H9 (cell line): ENCODE measurements around the gene TBC1D20. TPM values are rescaled to one million over a fixed set of nuclear protein-coding genes. Genes with fewer than 3 reads are reported as not detected.

Experiments
- DNase-seq: peaks from one replicate; pipeline ENCODE4 v3.0.0-alpha.2; 2017
- H2AFZ ChIP-seq: one replicate; pipeline ENCODE4 v1.6.1; 2013; ENCODE audit warnings: mild to moderate bottlenecking, low read length, control low read depth, moderate library complexity
- H2AK5ac ChIP-seq: 2 replicates; pipeline ENCODE4 v1.6.1; 2013; ENCODE audit warnings: low read length, control low read depth, mixed read lengths; ENCODE audit not compliant: insufficient read length
- H2BK120ac ChIP-seq: one replicate; pipeline ENCODE4 v1.6.1; 2013; ENCODE audit warnings: low read depth, mild to moderate bottlenecking, low read length, control low read depth, inconsistent platforms; ENCODE audit not compliant: poor library complexity, severe bottlenecking
- H2BK12ac ChIP-seq: 2 replicates; pipeline ENCODE4 v1.6.1; 2013; ENCODE audit warnings: low read length, control low read depth, mixed read lengths, low read depth; ENCODE audit not compliant: insufficient read length
- H2BK15ac ChIP-seq: 2 replicates; pipeline ENCODE4 v1.6.1; 2013; ENCODE audit warnings: low read depth, low read length, control low read depth
- H2BK20ac ChIP-seq: one replicate; pipeline ENCODE4 v1.6.1; 2013; ENCODE audit warnings: low read depth, mild to moderate bottlenecking, low read length, control low read depth, inconsistent platforms; ENCODE audit not compliant: poor library complexity, severe bottlenecking
- H2BK5ac ChIP-seq: 2 replicates; pipeline ENCODE4 v1.6.1; 2013; ENCODE audit warnings: low read length, control low read depth, mixed read lengths; ENCODE audit not compliant: insufficient read length
- H3K14ac ChIP-seq: 2 replicates; pipeline ENCODE4 v1.6.1; 2013; ENCODE audit warnings: low read length, control low read depth; ENCODE audit not compliant: insufficient read depth
- H3K18ac ChIP-seq: 2 replicates; pipeline ENCODE4 v1.6.1; 2013; ENCODE audit warnings: low read depth, mild to moderate bottlenecking, mixed read lengths, low read length, control low read depth; ENCODE audit not compliant: insufficient read length
- H3K23ac ChIP-seq: 2 replicates; pipeline ENCODE4 v1.6.1; 2013; ENCODE audit warnings: low read length, control low read depth, mixed read lengths, low read depth; ENCODE audit not compliant: insufficient read length
- H3K23me2 ChIP-seq: 2 replicates; pipeline ENCODE4 v1.6.1; 2013; ENCODE audit warnings: low read depth, mild to moderate bottlenecking, mixed read lengths, low read length, control low read depth; ENCODE audit not compliant: insufficient read length, poor library complexity, severe bottlenecking
- H3K27ac ChIP-seq: 2 replicates; pipeline ENCODE4 v1.5.1; 2013; ENCODE audit warnings: low read length, control low read depth, mixed read lengths, low read depth; ENCODE audit not compliant: insufficient read length
- H3K27me3 ChIP-seq: 2 replicates; pipeline ENCODE4 v1.6.1; 2013; ENCODE audit warnings: low read length, control low read depth, inconsistent platforms; ENCODE audit not compliant: insufficient read depth
- H3K4ac ChIP-seq: 2 replicates; pipeline ENCODE4 v1.6.1; 2013; ENCODE audit warnings: low read depth, mild to moderate bottlenecking, control low read depth, inconsistent platforms, low read length, moderate library complexity
- H3K4me1 ChIP-seq: 2 replicates; pipeline ENCODE4 v1.6.1; 2013; ENCODE audit warnings: low read length, control low read depth, inconsistent platforms; ENCODE audit not compliant: insufficient read depth
- H3K4me2 ChIP-seq: 2 replicates; pipeline ENCODE4 v1.6.1; 2013; ENCODE audit warnings: low read length, control low read depth, mixed read lengths; ENCODE audit not compliant: insufficient read length, insufficient read depth
- H3K56ac ChIP-seq: 2 replicates; pipeline ENCODE4 v1.6.1; 2013; ENCODE audit warnings: low read depth, mild to moderate bottlenecking, mixed read lengths, low read length, control low read depth; ENCODE audit not compliant: insufficient read length
- H3K79me1 ChIP-seq: 2 replicates; pipeline ENCODE4 v1.6.1; 2013; ENCODE audit warnings: low read depth, mild to moderate bottlenecking, moderate library complexity, low read length, control low read depth, inconsistent platforms; ENCODE audit not compliant: insufficient read depth, poor library complexity, severe bottlenecking
- H3K79me2 ChIP-seq: 2 replicates; pipeline ENCODE4 v1.6.1; 2013; ENCODE audit warnings: low read length, control low read depth, inconsistent platforms; ENCODE audit not compliant: insufficient read depth
- H3K9ac ChIP-seq: 2 replicates; pipeline ENCODE4 v1.6.1; 2013; ENCODE audit warnings: low read length, control low read depth, mixed read lengths; ENCODE audit not compliant: insufficient read length; ENCODE audit errors: extremely low read depth
- H3K9me3 ChIP-seq: one replicate; pipeline ENCODE4 v1.6.1; 2013; ENCODE audit warnings: low read depth, low read length, inconsistent platforms; ENCODE audit not compliant: control insufficient read depth
- H3T11ph ChIP-seq: one replicate; pipeline ENCODE4 v1.6.1; 2013; ENCODE audit warnings: mild to moderate bottlenecking, low read length, control low read depth, inconsistent platforms
- H4K20me1 ChIP-seq: one replicate; pipeline ENCODE4 v1.6.1; 2013; ENCODE audit not compliant: control insufficient read depth, insufficient read length, insufficient read depth
- H4K5ac ChIP-seq: 2 replicates; pipeline ENCODE4 v1.6.1; 2013; ENCODE audit warnings: low read depth, mild to moderate bottlenecking, mixed read lengths, low read length, control low read depth; ENCODE audit not compliant: insufficient read length
- H4K8ac ChIP-seq: replicated peaks from 2 replicates; pipeline ENCODE4 v1.6.1; 2013; ENCODE audit warnings: low read length, control low read depth, mixed read lengths, low read depth; ENCODE audit not compliant: insufficient read length
- H4K91ac ChIP-seq: 2 replicates; pipeline ENCODE4 v1.6.1; 2013; ENCODE audit warnings: low read depth, mild to moderate bottlenecking, moderate library complexity, mixed read lengths, low read length, control low read depth; ENCODE audit not compliant: insufficient read length
- H3K27ac Mint-ChIP-seq, 3 experiments: 2 replicates in 2 of 3; 3 replicates in 1 of 3; pipeline ENCODE4 v1.8.0; 2020 to 2021; ENCODE audit warnings: mixed read lengths in 3 of 3, mild to moderate bottlenecking in 1 of 3, moderate library complexity in 1 of 3
- H3K27me3 Mint-ChIP-seq: 2 replicates; pipeline ENCODE4 v1.8.0; 2021; ENCODE audit warnings: low read depth, mild to moderate bottlenecking, moderate library complexity, mixed read lengths
- H3K36me3 Mint-ChIP-seq, 3 experiments: 2 replicates in 2 of 3; 3 replicates in 1 of 3; pipeline ENCODE4 v1.8.0; 2020 to 2021; ENCODE audit warnings: low read depth in 3 of 3, mixed read lengths in 3 of 3; ENCODE audit not compliant: insufficient read depth in 1 of 3
- H3K4me1 Mint-ChIP-seq, 2 experiments: 2 replicates each; pipeline ENCODE4 v1.8.0; 2020; ENCODE audit warnings: mixed read lengths in 2 of 2
- H3K4me3 Mint-ChIP-seq, 2 experiments: 2 replicates in 1 of 2; 3 replicates in 1 of 2; pipeline ENCODE4 v1.8.0; 2020 to 2021; ENCODE audit warnings: mild to moderate bottlenecking in 2 of 2, mixed read lengths in 2 of 2, moderate library complexity in 1 of 2
- H3K9me3 Mint-ChIP-seq, 2 experiments: 2 replicates in 1 of 2; 3 replicates in 1 of 2; pipeline ENCODE4 v1.8.0; 2020; ENCODE audit warnings: mild to moderate bottlenecking in 2 of 2, mixed read lengths in 2 of 2, moderate library complexity in 1 of 2
- CTCF ChIP-seq: fragments of 200-600 bp; sonication (generic); conservative IDR thresholded peaks from 3 replicates; pipeline ENCODE4 v1.8.0; 2021; ENCODE audit warnings: antibody characterized with exemption, mild to moderate bottlenecking
- WGBS: extraction: QIAGEN DNeasy Blood & Tissue Kit; methylation state at CpG from one replicate; pipeline ENCODE4 v1.1.7; 2013; ENCODE audit warnings: missing lambda C conversion rate, low lambda C conversion rate, mixed read lengths; ENCODE audit not compliant: insufficient read length; ENCODE audit errors: extremely low coverage; 5-methylcytosine and 5-hydroxymethylcytosine counted together
- total RNA-seq: library from RNA; stranded (reverse); gene quantifications from 2 replicates; pipeline ENCODE4 v1.2.1, GENCODE V29; 2021

Gene TBC1D20
- total RNA-seq, 1 experiment from 2014 or later: 17.9 TPM

GRCh38 chr20:475463-476357 lies 13.4 kb upstream of the TBC1D20 start:
- Histone ChIP-seq H3T11ph (no peak overlapping the region), H4K8ac (no peak overlapping the region), H2BK20ac (no peak overlapping the region), H2AK5ac (no peak overlapping the region), H2BK5ac (no peak overlapping the region), H3K4me1 (no peaks in the 10 kb centered on the region), H3K9me3 (peaks cover 20% of the 10 kb centered on the region), H3K56ac (no peak overlapping the region), H3K18ac (no peak overlapping the region), H3K27me3 (no peaks in the 10 kb centered on the region), H2BK12ac (no peak overlapping the region), H2BK15ac (no peak overlapping the region), H3K23me2 (no peaks in the 10 kb centered on the region), H3K4me2 (no peak overlapping the region), H4K5ac (no peak overlapping the region), H3K27ac (no peak overlapping the region), H3K79me1 (peaks cover 4% of the 10 kb centered on the region), H3K79me2 (no peaks in the 10 kb centered on the region), H3K4ac (no peak overlapping the region), H3K9ac (no peak overlapping the region), H2BK120ac (no peak overlapping the region), H3K23ac (no peak overlapping the region), H3K14ac (no peak overlapping the region), H2AFZ (no peak overlapping the region), H4K91ac (no peak overlapping the region), H4K20me1 (no peaks in the 10 kb centered on the region)
- no peak overlapping the region for H3K4me3 Mint-ChIP-seq
- no CpG with 5 or more reads among the region's 6 CpGs for WGBS
- peaks cover 27 to 72% (median 45%) of the 10 kb centered on the region in 3 experiments; a peak in 6 of 7 replicates for H3K36me3 Mint-ChIP-seq
- H3K27me3 Mint-ChIP-seq: peaks cover 13% of the 10 kb centered on the region
- H3K9me3 Mint-ChIP-seq: peaks cover 20 to 22% of the 10 kb centered on the region in 2 experiments
- H3K4me1 Mint-ChIP-seq: no peaks in the 10 kb centered on the region
- 0 out of 7 replicates have a peak overlapping the region, but pooled peaks of 1 of the 3 experiments have one; percentile 40 for H3K27ac Mint-ChIP-seq
- DNase-seq: no peak
- TF ChIP-seq CTCF: no peak
